Activated CD4-positive, alpha-beta T cell treated with anti-CD3 and anti-CD28 coated beads, Interleukin-2, amount 50 U/mL, for 4 hours (primary cell): ENCODE results near the gene WDR4.
"Not testable (repeated sequence)": the region's sequence is repeated elsewhere in the genome, so short reads cannot be mapped to it uniquely, and the experiment has no call there.

Experiments used
- DNase-seq, 2 experiments: peaks; one replicate each; pipeline ENCODE4 v3.0.0-alpha.2; 2020

The WDR4 gene, protein sequence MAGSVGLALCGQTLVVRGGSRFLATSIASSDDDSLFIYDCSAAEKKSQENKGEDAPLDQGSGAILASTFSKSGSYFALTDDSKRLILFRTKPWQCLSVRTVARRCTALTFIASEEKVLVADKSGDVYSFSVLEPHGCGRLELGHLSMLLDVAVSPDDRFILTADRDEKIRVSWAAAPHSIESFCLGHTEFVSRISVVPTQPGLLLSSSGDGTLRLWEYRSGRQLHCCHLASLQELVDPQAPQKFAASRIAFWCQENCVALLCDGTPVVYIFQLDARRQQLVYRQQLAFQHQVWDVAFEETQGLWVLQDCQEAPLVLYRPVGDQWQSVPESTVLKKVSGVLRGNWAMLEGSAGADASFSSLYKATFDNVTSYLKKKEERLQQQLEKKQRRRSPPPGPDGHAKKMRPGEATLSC

DNA sequence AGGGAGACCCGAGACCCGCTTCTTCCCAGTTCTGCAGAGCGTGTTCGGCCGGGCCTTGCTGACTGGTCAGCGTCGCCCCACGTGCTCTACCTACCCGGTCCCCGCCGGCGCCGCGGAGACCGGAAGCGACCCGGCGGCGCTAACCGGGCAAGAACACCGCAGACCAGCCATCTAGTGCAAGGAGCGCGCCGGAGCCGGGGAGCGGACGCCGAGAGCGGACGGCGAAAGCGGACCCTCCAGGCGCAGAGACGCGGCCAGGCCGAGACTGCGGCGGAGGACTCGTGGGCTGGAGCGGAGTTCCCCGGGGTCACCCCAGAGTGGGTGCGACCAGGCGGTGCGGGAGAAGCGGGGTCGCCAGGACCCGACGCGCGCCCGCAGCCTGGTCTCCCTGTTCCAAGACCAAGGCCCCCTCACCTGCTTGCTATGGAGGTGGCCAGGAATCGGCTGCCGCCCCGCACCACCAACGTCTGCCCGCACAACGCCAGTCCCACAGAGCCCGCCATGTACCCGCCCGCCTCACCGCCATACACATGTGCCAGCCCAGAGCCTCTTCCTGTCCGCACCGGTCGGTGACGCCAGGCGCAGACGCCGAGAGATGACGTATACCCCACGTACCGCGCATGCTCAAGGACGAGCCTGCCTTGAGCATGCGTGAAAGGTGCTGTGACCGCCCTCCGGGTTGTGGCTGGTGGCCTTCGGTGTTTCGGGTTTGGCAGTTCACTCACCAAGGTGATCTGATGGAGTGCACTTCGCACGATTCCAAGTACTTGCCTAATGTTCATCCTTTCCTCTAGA is at the start of gene WDR4:
Gene WDR4 (minus strand): TSS at position 547 of the 795 bp plus-strand sequence. CDS start 44 bp downstream, at position 503.
- peak; percentile 98 to 99 for DNase-seq

DNA sequence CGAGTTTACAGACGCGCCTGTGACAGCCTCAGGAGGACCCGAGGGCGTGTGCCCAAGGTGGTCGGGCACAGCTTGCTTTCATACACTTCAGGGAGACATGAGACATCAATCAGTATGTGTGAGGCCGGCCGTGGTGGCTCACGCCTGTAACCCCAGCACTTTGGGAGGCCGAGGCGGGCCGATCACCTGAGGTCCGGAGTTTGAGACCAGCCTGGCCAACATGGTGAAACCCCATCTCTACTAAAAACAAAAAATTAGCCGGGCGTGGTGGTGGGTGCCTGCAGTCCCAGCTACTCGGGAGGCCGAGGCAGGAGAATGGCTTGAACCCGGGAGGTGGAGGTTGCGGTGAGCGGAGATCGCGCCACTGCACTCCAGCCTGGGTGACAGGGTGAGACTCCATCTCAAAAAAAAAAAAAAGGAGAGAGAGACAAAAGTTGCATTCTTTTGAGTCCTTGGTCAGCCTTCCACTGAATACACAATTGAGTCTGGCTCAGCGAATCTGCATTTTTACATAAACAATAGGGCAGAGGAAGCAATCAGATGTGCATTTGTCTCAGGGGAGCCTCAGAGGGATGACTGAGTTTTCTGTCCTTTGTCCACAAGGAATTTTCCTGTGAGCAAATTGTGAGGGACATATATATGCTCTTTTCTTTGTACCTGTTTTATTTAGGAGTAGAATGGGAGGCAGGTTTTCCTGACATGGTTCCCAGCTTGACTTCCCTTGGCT is 48.3 kb upstream of the WDR4 start:
- not testable (repeated sequence) for DNase-seq

DNA sequence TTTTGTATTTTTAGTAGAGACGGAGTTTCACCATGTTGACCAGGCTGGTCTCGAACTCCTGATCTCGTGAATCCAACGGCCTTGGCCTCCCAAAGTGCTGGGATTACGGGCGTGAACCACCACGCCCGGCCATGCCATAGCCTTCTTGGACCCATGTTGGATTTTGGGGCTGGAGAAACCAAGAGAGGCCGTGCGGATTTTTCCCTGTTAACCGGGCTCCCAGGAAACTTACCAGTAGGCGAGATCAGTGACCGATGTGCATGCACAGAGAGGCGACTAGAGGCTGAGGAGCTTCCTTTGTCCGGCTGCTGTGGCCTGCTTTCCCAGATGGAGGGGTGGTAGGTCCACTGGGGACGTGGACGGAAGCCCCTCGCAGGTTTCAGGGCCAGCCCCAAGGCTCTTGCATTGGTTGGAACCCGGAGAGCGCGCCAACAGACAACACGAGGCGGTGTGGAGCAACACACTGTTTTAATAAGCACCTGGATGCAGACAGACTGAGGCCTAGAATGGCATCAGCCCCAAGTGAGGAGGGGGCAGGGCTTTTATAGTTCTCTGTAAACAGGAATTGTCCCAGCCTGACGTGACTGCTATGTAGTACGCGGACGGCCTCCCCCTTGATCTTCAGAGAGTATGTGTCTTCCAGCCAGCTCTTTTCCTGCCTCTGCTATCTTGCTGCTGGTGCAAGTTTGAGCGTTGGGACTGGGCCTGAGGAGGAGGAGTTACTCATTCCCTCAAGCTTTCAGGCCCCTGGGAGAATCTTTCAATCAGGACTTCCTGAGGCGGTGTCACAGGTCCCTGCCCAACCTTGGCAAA is 46.0 kb upstream of the WDR4 start, which contains the start of gene ERVH48-1:
Gene ERVH48-1 (minus strand): TSS at position 517 of the 813 bp plus-strand sequence. CDS start 6,624 bp downstream, outside the sequence.
- DNase-seq: no peak

DNA sequence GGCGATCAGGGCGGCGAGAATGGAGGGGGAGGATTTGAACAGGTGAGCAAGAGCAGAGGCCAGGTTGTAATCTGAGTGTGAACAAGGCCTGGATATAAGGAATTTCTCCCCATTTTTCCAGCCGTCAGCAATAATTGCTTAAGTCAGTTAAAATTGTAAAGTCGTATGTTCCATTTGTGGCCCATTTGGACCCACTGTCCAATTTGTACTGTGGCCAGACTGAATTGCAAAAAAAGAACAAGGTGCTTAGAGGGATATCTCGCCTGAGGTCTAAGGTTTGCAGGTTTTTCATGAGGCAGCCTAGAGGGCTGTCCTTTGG is 45.1 kb upstream of the WDR4 start:
- DNase-seq: no peak

DNA sequence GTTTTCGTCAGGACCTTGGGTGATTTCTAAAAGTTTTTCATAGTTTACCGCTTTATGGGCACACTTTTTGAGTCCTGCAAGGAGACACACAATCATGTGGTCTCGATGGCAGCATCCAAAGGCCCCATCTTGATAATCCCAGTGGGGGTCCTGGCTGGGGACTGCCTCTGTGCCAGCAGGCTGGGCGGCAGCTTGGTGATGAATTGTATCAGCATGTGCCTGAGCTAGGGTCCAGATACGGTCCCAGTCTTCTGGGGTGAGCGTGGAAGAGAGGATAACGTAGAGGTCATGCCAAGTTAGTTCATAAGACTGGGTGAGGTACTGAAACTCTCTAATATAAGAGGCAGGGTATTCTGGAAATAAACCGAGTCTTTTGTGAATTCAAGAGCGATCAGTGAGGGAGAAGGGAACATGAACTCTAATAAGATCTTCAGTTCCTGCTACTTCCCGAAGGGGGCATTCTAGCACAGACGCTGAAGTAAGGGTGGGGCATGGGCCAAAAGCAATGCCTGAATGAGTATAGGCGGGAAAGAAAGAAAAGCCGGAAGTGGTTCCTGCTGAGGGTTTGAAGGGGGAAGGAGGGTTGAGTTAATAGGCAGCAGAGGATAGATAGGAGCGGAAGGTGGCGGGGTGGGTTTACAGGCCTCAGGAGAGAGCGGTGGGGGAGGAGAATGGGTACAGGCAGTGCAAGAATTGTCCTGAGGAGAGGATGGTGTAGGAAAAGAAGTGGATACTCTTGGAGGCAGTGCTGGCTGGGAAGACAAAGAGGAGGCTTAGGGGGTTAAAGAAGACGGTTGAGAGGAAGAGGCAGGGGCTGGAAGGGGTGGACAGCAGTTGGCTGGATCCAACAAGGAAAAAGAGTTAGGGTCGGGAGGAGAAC is 44.5 kb upstream of the WDR4 start:
- DNase-seq: peak; percentile 47 to 55

DNA sequence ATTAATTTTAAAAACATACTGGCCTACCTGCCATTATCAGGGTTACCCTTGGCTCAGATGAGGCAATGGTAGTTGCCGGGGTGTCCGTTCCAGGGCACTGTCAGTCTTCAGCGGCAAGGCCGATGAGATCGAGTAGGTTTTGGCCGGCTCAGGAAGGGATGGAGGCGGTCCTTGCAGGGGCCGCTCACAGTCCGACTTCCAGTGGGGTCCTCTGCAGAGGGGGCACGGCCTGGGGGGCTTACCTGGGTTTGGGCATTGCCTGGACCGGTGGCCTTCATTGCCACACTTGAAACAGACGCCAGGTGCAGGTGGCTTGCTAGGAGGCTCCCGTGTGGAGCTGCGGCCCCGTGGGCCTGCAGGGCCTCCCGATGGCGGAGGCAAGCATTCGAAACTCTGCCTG is 43.6 kb upstream of the WDR4 start:
- DNase-seq: no peak

DNA sequence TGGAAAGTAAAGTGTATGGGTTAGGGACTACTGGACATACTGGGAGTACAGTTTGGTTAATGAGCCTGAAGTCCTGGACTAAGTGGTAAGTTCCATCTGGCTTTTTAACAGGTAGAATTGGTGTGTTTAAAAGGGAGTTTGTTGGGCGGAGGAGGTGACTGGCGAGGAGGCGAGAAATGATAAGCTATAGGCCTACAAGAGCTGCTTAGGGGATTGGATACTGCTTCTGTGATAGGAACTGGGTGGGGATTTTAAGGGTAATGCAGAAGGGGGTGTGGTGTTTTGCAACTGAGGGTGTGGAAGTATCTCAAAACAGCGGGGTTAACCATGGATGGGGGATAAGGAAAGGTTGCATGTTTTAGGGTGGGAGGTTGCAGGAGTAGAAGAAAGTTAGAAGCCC is 42.6 kb upstream of the WDR4 start:
- DNase-seq: no peak

DNA sequence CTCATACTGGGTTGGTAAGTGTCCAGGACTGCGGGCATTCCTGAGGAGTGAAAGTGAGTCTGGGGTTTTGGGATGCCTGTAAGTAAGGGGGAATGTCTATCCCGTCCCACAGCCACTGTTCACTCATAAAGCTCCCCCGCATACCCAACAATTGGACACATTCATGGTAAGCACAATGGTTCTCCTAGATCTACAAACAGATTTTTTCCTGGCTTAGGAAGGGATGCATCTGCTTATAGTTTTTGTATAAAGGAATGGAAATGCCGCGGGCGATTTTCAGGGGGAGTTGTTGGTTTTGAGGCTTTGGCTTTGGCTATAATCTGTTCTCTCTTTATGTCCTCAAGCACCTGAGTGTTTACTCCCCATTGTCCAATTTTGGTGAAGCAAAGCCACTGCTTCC is 39.0 kb upstream of the WDR4 start:
- DNase-seq: no peak

DNA sequence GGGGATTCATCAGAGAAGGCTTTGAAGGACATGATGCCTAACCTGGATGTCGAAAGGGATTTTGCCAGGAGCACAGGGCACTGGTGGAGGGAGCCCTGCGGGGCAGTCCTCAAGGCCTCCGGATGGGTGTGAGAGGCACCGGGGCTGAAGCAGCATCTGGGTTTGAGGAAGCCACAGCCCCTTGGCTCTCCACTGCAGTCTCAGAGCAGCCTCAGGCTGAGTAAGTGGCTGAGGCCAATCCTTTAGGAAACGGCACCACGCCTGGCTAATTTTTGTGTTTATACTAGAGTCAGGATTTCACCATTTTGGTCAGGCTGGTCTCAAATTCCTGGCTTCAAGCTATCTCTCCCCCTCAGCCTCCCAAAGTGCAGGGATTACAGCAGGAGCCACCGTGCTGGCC is 34.1 kb upstream of the WDR4 start:
- DNase-seq: no peak

DNA sequence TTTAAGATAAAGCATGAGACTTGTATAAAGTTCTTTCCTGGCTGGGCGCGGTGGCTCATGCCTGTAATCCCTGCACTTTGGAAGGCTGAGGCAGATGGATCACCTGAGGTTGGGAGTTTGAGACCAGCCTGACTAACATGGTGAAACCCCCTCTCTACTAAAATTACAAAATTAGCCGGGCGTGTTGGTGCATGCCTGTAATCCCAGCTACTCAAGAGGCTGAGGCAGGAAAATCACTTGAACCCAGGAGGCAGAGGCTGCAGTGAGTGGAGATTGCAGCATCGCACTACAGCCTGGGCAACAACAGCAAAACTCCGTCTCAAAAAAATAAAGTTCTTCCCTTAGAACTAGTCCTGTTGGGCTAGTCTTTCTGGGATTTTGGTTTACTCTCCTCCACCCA is 32.6 kb upstream of the WDR4 start:
- not testable (repeated sequence) for DNase-seq

DNA sequence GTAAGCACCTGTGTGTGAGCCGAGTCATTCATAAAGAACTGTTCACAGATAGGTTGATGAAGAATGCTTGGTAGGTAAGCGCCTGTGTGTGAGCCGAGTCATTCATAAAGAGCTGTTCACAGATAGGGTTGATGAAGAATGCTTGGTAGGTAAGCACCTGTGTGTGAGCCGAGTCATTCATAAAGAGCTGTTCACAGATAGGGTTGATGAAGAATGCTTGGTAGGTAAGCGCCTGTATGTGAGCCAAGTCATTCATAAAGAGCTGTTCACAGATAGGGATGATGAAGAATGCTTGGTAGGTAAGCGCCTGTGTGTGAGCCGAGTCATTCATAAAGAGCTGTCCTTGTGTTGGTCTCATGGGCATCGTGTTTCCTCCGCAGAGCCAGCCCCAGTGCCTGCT is 29.1 kb upstream of the WDR4 start:
- DNase-seq: not testable (repeated sequence)

DNA sequence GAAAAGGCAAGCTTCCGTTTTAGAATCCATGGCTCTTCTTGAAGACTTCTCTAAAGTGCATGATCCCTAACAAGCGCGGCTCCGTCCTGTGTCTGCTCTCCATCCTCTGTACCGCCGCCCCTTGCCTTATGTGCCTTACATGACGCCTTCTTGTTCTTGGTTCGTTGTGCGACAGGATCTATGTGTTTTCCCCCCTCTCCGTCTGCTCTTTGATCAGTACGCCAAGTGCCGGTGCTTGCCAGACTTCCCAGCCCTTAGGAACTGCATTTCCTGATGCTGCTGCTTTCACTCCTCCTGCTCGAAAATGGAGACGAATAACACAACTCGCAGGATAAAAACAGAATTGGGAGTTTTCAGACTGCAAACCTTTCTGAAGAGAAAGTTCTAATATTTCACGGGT is 26.9 kb upstream of the WDR4 start:
- DNase-seq: no peak

DNA sequence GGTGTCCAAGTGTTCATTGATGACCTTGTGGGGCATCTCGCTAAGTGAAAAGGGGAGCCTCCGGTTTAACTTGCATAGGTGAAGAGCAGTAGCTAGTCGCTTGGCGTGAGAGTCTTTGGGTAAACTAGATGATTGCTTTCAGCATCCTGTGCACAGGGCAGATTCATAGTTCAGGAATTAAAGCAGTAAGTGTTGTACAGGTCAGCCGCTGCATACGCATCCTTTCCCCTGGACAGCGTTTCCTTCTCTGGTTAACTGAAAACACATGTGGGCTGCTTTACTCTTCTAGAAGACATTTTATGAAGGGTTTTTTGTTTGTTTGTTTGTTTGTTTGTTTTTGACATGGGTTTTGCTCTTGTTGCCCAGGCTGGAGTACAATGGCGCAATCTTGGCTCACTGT is 25.9 kb upstream of the WDR4 start:
- DNase-seq: no peak

DNA sequence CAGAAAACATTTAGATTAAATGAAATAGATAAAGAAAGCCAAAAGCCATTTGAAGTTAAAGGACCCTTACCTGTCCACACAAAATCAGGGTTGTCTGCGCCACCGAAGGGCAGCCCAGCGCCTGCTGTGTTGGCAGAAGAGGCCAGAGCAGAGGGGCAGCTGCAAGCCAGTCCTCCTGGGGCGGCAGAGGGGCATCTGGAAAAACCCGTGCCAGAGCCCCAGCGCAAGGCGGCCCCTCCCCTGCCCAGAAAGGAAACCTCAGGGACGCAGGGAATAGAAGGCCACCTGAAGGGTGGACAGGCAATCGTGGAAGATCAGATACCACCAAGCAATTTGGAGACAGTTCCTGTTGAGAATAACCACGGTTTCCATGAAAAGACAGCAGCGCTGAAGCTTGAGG is 24.5 kb upstream of the WDR4 start:
- DNase-seq: no peak

DNA sequence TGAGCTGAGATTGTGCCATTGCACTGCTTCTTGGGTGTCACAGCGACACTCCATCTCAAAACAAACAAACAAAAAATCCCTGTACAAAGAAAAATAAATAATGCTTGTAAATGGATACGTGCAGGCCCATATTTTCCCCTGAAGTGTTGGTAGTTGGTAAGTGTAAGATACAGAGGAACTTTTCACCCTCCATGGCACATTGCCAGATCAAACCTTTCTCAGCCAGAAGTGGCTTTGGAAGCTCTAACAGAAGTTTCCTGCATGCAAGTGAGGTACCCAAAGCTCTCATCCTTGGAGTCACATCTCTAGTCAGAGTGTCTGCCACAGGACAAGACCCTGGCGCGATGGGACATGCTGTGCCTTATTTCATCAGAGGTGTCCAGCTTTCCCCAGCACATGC is 21.1 kb upstream of the WDR4 start:
- no peak for DNase-seq

DNA sequence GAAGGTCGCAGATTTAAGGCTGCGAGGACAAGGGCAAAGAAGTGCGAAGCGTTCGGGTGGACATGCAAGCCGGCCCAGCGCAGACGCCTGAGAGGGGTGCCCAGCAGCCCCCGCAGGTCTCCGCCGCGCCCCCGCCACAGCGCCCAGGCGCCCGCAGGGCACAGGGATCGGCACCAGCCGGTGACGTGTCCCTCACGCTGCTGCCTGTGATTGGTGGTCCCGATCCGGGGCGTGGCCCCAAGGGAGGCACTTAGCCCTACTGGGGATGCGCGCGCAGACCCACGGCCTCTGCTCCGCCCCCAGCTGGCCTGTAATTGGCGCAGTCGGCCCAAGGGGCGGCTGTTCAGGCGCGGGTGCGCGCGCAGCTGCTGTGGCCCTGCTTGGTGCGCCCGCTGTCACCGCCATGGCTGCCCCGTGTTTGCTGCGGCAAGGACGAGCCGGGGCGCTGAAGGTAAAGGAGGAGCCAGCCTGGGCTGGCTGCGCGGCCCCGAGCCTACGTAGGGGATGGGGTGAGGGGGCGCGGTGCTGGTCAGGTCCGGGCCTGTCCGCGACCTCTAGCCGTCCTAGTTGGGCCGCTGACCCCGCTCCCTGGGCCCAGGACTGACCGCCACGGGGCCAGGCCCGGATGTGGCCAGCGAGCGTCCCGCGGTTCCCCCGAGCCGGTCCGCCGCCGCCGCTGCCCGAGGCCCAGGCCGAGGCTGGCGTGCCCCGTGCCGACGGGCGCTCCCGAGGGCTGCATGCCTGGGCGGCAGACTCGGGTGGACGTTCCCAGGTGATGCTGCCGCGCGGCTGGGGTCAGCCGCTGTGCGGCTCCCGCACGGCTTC is 13.8 kb upstream of the WDR4 start, which contains the start of gene NDUFV3:
Gene NDUFV3 (plus strand): TSS at position 379 of the 825 bp plus-strand sequence. CDS start 25 bp downstream, at position 404.
- DNase-seq: peak; percentile 100

DNA sequence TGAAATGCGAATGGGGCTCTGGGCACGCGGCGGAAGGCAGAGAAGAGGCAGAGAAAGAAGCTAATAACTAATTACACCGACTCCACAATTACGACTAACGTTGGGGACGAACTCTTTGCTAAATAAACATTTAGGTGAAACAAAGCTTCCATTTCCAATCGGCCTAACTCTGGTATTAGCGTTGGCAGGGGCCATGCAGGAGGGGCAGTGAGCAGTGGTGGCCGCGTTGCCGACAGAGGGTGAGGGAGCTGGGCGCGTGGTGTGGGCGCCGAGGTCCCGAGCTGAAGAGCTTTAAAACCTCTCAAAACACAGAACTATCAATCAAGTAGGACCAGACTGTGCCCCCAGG is 13.2 kb upstream of the WDR4 start:
- DNase-seq: no peak

DNA sequence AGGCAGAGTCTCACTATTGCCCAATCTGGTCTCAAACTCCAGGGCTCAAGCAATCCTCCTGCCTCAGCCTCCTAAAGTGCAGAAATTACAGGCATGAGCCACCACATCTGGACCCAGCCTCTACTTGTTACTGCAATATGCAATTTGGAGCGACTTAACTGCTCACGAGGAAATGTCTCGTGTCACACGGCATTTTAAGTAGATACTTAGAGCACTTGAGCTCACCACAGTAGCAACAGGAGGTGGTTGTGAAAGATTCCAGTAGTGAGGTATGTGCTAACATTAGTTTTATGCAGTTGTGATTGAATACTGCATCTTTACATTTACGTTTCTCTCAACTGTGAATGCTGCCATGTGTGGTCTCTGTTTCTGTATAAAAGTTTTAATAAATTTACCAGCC is 8.0 kb upstream of the WDR4 start:
- no peak for DNase-seq

DNA sequence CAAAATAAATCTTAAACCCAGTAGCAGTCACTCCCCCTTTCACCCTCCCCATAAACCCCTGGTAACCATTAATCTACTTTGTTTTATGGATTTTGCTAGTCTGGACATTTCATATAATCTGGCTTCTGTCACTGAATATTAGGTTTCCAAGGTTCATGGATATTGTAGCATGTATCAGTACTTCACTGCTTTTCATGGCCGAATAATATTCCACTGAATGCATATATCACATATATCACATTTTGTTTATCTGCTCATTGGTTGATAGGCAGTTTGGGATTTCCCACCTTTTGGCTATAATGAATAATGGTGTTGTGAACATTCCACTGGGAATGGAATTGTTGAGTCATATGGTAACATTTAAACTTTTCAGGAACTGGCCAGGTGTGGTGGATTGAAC is 4.6 kb upstream of the WDR4 start:
- no peak for DNase-seq

DNA sequence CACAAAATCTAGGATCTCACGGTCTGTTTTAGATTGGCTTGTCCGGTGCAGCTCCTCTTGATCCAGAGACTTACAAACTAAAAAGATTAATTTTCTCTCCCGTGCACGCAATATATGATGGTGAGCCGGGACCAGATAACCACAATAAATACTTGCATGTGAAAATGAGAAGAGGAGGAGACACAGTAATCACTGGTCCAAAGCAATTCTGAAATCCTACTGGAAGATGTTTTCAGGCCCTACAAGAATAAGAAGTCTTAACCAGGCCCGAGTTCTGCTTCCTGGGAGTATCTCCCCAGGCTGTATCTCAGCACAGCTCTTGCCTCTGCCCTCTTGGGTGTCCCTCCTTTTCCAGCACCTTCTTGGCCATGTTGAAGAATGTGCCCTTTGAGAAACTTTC is 1.0 kb upstream of the WDR4 start:
- DNase-seq: no peak

DNA sequence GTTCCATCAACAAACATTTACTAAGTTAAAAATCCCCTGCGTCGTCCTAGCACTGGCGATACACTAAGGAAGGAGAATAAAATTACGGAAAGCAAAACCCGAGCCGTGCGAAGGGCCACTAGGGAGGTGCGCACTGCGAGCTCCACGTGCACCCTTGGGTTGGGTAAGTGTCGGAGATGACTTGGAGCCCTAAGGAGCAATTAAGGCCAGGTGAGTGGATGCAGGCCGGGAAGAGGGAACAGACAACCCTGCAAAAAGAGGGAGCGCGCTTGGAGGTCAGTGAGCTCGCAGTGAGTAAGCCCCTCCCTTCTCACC is 704 bp downstream of the WDR4 start:
- peak; percentile 7 to 21 for DNase-seq
